HG02588 (cell line): Measurements from ENCODE around the gene ABHD16A.

Experiments used
- ATAC-seq: cut with Tn5 transposase; IDR thresholded peaks from one replicate; pipeline ENCODE4 v1.9.1; 2021; ENCODE audit warnings: mild to moderate bottlenecking, moderate library complexity; ENCODE audit not compliant: unreplicated experiment

ABHD16A gene

DNA sequence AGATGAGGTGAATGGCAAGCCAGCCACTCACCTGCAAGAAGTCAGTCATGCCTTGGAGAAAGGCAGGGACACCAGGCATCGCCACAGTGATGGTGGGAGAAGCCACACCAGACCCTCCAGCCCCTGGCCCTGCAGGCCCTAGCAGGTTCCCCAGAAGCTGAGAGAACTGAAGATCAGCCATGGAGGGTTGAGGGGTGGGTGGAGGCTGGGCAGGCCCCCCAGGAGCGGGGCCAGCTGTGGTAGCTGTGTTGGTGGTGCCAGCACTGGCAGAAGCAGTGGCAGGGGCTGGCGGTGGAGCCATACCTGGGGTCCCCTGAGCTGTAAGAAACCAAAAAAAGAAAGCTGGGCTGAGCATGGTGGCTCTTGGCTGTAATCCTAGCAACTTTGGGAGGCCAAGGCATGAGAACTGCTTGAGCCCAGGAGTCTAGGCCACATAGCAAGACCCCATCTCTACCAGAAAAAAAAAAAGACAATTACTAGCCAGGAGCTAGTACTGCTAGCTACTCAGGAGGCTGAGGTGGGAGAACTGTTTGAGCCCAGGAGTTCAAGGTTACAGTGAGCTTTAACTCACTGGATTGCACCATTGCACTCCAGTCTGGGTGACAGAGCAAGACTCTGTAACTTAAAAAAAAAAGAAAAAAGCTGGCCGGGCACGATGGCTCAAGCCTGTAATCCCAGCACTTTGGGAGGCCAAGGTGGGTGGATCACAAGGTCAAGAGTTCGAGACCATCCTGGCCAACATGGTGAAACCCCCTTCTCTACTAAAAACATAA is 60.1 kb downstream of the ABHD16A start:
- ATAC-seq = no peak

DNA sequence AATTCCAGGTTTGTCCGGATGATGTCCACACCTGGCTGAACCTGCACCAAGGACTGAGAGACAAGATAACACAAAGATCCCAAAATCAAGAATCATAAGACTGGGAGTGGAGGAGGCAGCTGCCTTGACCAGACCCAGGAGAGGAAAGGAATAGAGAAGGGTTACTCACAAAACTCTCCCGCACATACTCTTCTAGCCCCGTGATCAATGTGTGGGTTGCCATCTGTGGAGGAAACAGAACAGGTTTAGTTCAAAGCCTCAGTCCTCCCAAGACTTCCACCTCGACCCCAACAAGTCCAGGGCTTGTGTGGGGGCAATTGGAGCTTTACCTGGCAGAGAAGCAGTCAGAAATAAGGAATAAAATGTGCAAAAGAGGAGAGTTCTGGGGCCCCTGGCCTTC is 61.8 kb downstream of the ABHD16A start:
- no peak for ATAC-seq

- no peak for ATAC-seq
Observed at GRCh38 chr6:31640612-31641011, 62.5 kb downstream of the ABHD16A start.

DNA sequence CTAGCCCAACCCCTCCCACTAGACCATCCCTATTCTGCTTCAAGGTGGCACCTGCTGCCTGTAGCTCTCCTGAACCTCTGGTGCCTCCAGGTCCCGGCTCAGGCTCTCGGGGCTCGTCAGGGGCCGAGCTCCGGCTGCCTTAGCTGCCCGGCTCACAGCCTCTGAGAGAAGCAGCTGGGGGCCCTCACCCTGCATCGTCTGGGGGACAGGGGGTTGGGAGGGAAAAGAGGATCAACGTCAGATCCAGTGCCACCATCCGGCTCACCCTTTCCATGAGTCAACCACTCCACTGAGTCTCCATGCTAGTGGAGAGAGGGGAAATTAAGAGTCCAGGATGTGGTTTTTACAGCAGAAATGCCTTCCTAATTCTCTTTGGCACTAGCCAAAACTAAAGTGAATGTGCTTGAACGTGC is 63.7 kb downstream of the ABHD16A start:
- no peak for ATAC-seq

- ATAC-seq = no peak
Observed at GRCh38 chr6:31639043-31639442, 64.1 kb downstream of the ABHD16A start.
